Measurements from ENCODE around the gene NDUFA5.
"Not testable (repeated sequence)": the region's sequence is repeated elsewhere in the genome, so short reads cannot be mapped to it uniquely, and the experiment has no call there.

The NDUFA5 gene

GRCh38 chr7:123557016-123557397 lies 611 bp downstream of the NDUFA5 start:
- peaks cover 10% of the 10 kb centered on the region; the same call in 1 of the 2 replicates for H3K4me1 ChIP-seq (ENCODE audit: control insufficient read depth, insufficient read depth, low read length)
- peak overlapping the region; percentile 82 for H3K27ac ChIP-seq (ENCODE audit: low read depth, low read length)
- H3K4me3 ChIP-seq (ENCODE audit: low read depth, low read length), result peak overlapping the region; percentile 88
- peak overlapping the region; percentile 78 for H3K9ac ChIP-seq (ENCODE audit: low read depth, low read length)
- H3K9me3 ChIP-seq (ENCODE audit: control insufficient read depth, insufficient read depth, low read length), result no peaks in the 10 kb centered on the region
- no peaks in the 10 kb centered on the region for H3K27me3 ChIP-seq (ENCODE audit: control insufficient read depth, insufficient read depth, low read length)
- H3K36me3 ChIP-seq (ENCODE audit: control insufficient read depth, insufficient read depth, low read length), result peaks cover 19% of the 10 kb centered on the region

GRCh38 chr7:123555484-123555883 lies 2.1 kb downstream of the NDUFA5 start:
- Histone ChIP-seq H3K9me3 (ENCODE audit: control insufficient read depth, insufficient read depth, low read length) (no peaks in the 10 kb centered on the region), H3K4me1 (ENCODE audit: control insufficient read depth, insufficient read depth, low read length) (peaks cover 10% of the 10 kb centered on the region; the same call in 1 of the 2 replicates), H3K4me3 (ENCODE audit: low read depth, low read length) (no peak overlapping the region), H3K27ac (ENCODE audit: low read depth, low read length) (no peak overlapping the region), H3K9ac (ENCODE audit: low read depth, low read length) (no peak overlapping the region), H3K36me3 (ENCODE audit: control insufficient read depth, insufficient read depth, low read length) (peaks cover 19% of the 10 kb centered on the region), H3K27me3 (ENCODE audit: control insufficient read depth, insufficient read depth, low read length) (no peaks in the 10 kb centered on the region)

- H3K36me3 ChIP-seq (ENCODE audit: control insufficient read depth, insufficient read depth, low read length), result peaks cover 40% of the 10 kb centered on the region
- no peaks in the 10 kb centered on the region for H3K9me3 ChIP-seq (ENCODE audit: control insufficient read depth, insufficient read depth, low read length)
- peaks cover 7% of the 10 kb centered on the region; the same call in 1 of the 2 replicates for H3K4me1 ChIP-seq (ENCODE audit: control insufficient read depth, insufficient read depth, low read length)
- no peak overlapping the region for H3K27ac ChIP-seq (ENCODE audit: low read depth, low read length)
- no peak overlapping the region for H3K4me3 ChIP-seq (ENCODE audit: low read depth, low read length)
- H3K9ac ChIP-seq (ENCODE audit: low read depth, low read length), result no peak overlapping the region
- no peaks in the 10 kb centered on the region for H3K27me3 ChIP-seq (ENCODE audit: control insufficient read depth, insufficient read depth, low read length)
These were observed 4.5 kb downstream of the NDUFA5 start for GRCh38 chr7:123553159-123553558.

- H3K9me3 ChIP-seq (ENCODE audit: control insufficient read depth, insufficient read depth, low read length), result no peaks in the 10 kb centered on the region
- H3K27ac ChIP-seq (ENCODE audit: low read depth, low read length), result no peak overlapping the region
- peaks cover 46% of the 10 kb centered on the region for H3K36me3 ChIP-seq (ENCODE audit: control insufficient read depth, insufficient read depth, low read length)
- no peak overlapping the region for H3K9ac ChIP-seq (ENCODE audit: low read depth, low read length)
- peaks cover 4% of the 10 kb centered on the region; the same call in 1 of the 2 replicates for H3K4me1 ChIP-seq (ENCODE audit: control insufficient read depth, insufficient read depth, low read length)
- H3K4me3 ChIP-seq (ENCODE audit: low read depth, low read length), result no peak overlapping the region
- H3K27me3 ChIP-seq (ENCODE audit: control insufficient read depth, insufficient read depth, low read length), result no peaks in the 10 kb centered on the region
These were observed 5.0 kb downstream of the NDUFA5 start for GRCh38 chr7:123552641-123553040.

GRCh38 chr7:123552134-123552533 lies 5.5 kb downstream of the NDUFA5 start:
- not testable (repeated sequence) for H3K9me3 ChIP-seq (ENCODE audit: control insufficient read depth, insufficient read depth, low read length); H3K27ac ChIP-seq (ENCODE audit: low read depth, low read length); H3K4me3 ChIP-seq (ENCODE audit: low read depth, low read length); H3K27me3 ChIP-seq (ENCODE audit: control insufficient read depth, insufficient read depth, low read length); H3K4me1 ChIP-seq (ENCODE audit: control insufficient read depth, insufficient read depth, low read length); H3K9ac ChIP-seq (ENCODE audit: low read depth, low read length)
- peaks cover 50% of the 10 kb centered on the region for H3K36me3 ChIP-seq (ENCODE audit: control insufficient read depth, insufficient read depth, low read length)

- no peaks in the 10 kb centered on the region for H3K4me1 ChIP-seq (ENCODE audit: control insufficient read depth, insufficient read depth, low read length)
- H3K4me3 ChIP-seq (ENCODE audit: low read depth, low read length), result no peak overlapping the region
- H3K9me3 ChIP-seq (ENCODE audit: control insufficient read depth, insufficient read depth, low read length), result no peaks in the 10 kb centered on the region
- H3K36me3 ChIP-seq (ENCODE audit: control insufficient read depth, insufficient read depth, low read length), result peaks cover 60% of the 10 kb centered on the region
- no peak overlapping the region for H3K9ac ChIP-seq (ENCODE audit: low read depth, low read length)
- H3K27me3 ChIP-seq (ENCODE audit: control insufficient read depth, insufficient read depth, low read length), result no peaks in the 10 kb centered on the region
- no peak overlapping the region for H3K27ac ChIP-seq (ENCODE audit: low read depth, low read length)
These were observed 9.2 kb downstream of the NDUFA5 start for GRCh38 chr7:123548406-123548805.

- no peak overlapping the region for H3K9ac ChIP-seq (ENCODE audit: low read depth, low read length)
- no peaks in the 10 kb centered on the region for H3K9me3 ChIP-seq (ENCODE audit: control insufficient read depth, insufficient read depth, low read length)
- H3K4me1 ChIP-seq (ENCODE audit: control insufficient read depth, insufficient read depth, low read length), result no peaks in the 10 kb centered on the region
- H3K27me3 ChIP-seq (ENCODE audit: control insufficient read depth, insufficient read depth, low read length), result no peaks in the 10 kb centered on the region
- H3K27ac ChIP-seq (ENCODE audit: low read depth, low read length), result no peak overlapping the region
- peaks cover 8% of the 10 kb centered on the region for H3K36me3 ChIP-seq (ENCODE audit: control insufficient read depth, insufficient read depth, low read length)
- no peak overlapping the region for H3K4me3 ChIP-seq (ENCODE audit: low read depth, low read length)
These were observed 17.7 kb downstream of the NDUFA5 start for GRCh38 chr7:123539871-123540270.

GRCh38 chr7:123538897-123539296 lies 18.7 kb downstream of the NDUFA5 start:
- H3K36me3 ChIP-seq (ENCODE audit: control insufficient read depth, insufficient read depth, low read length), result peaks cover 7% of the 10 kb centered on the region
- no peak overlapping the region for H3K4me3 ChIP-seq (ENCODE audit: low read depth, low read length)
- no peak overlapping the region for H3K9ac ChIP-seq (ENCODE audit: low read depth, low read length)
- peaks cover 1% of the 10 kb centered on the region; the same call in 1 of the 2 replicates for H3K4me1 ChIP-seq (ENCODE audit: control insufficient read depth, insufficient read depth, low read length)
- no peaks in the 10 kb centered on the region for H3K9me3 ChIP-seq (ENCODE audit: control insufficient read depth, insufficient read depth, low read length)
- peaks cover 2% of the 10 kb centered on the region; the same call in 1 of the 2 replicates for H3K27me3 ChIP-seq (ENCODE audit: control insufficient read depth, insufficient read depth, low read length)
- no peak overlapping the region for H3K27ac ChIP-seq (ENCODE audit: low read depth, low read length)

- Histone ChIP-seq H3K27me3 (ENCODE audit: control insufficient read depth, insufficient read depth, low read length) (peaks cover 8% of the 10 kb centered on the region), H3K9me3 (ENCODE audit: control insufficient read depth, insufficient read depth, low read length) (no peaks in the 10 kb centered on the region), H3K4me1 (ENCODE audit: control insufficient read depth, insufficient read depth, low read length) (peaks cover 8% of the 10 kb centered on the region), H3K4me3 (ENCODE audit: low read depth, low read length) (no peak overlapping the region), H3K27ac (ENCODE audit: low read depth, low read length) (no peak overlapping the region), H3K36me3 (ENCODE audit: control insufficient read depth, insufficient read depth, low read length) (peaks cover 2% of the 10 kb centered on the region; the same call in 1 of the 2 replicates), H3K9ac (ENCODE audit: low read depth, low read length) (no peak overlapping the region)
These were observed 19.4 kb downstream of the NDUFA5 start for GRCh38 chr7:123538189-123538714.

GRCh38 chr7:123537026-123537642 lies 20.5 kb downstream of the NDUFA5 start:
- H3K27me3 ChIP-seq (ENCODE audit: control insufficient read depth, insufficient read depth, low read length), result peaks cover 11% of the 10 kb centered on the region
- H3K4me3 ChIP-seq (ENCODE audit: low read depth, low read length), result no peak overlapping the region
- H3K36me3 ChIP-seq (ENCODE audit: control insufficient read depth, insufficient read depth, low read length), result no peaks in the 10 kb centered on the region
- no peak overlapping the region for H3K27ac ChIP-seq (ENCODE audit: low read depth, low read length)
- H3K9ac ChIP-seq (ENCODE audit: low read depth, low read length), result no peak overlapping the region
- peaks cover 10% of the 10 kb centered on the region for H3K4me1 ChIP-seq (ENCODE audit: control insufficient read depth, insufficient read depth, low read length)
- H3K9me3 ChIP-seq (ENCODE audit: control insufficient read depth, insufficient read depth, low read length), result no peaks in the 10 kb centered on the region

- peak overlapping the region; percentile 83; the same call in 1 of the 2 replicates for H3K4me3 ChIP-seq (ENCODE audit: low read depth, low read length)
- H3K9ac ChIP-seq (ENCODE audit: low read depth, low read length), result no peak overlapping the region
- no peak overlapping the region for H3K27ac ChIP-seq (ENCODE audit: low read depth, low read length)
- no peaks in the 10 kb centered on the region for H3K9me3 ChIP-seq (ENCODE audit: control insufficient read depth, insufficient read depth, low read length)
- peaks cover 11% of the 10 kb centered on the region for H3K27me3 ChIP-seq (ENCODE audit: control insufficient read depth, insufficient read depth, low read length)
- peaks cover 10% of the 10 kb centered on the region for H3K4me1 ChIP-seq (ENCODE audit: control insufficient read depth, insufficient read depth, low read length)
- H3K36me3 ChIP-seq (ENCODE audit: control insufficient read depth, insufficient read depth, low read length), result no peaks in the 10 kb centered on the region
These were observed 22.1 kb downstream of the NDUFA5 start for GRCh38 chr7:123535517-123535916.
